Neutrophil (primary cell): ENCODE data around the gene GSPT1.

Source experiments
- H3K27ac ChIP-seq: fragments of 200-600 bp; sonication (generic); 2 replicates; pipeline ENCODE4 v1.5.1; 2016; ENCODE audit warnings: mild to moderate bottlenecking, moderate library complexity
- H3K27me3 ChIP-seq: fragments of 200-600 bp; sonication (generic); 2 replicates; pipeline ENCODE4 v1.6.0; 2016; ENCODE audit warnings: mild to moderate bottlenecking
- H3K36me3 ChIP-seq: fragments of 200-600 bp; sonication (generic); 2 replicates; pipeline ENCODE4 v1.5.1; 2017
- H3K4me1 ChIP-seq, 2 experiments: fragments of 200-600 bp in 1 of 2; sonication (generic) in 1 of 2; 1 replicate in 1 of 2; 2 replicates in 1 of 2; pipeline versions ENCODE4 v1.5.1 to v1.6.1; 2013 to 2016; ENCODE audit warnings: low read depth in 1 of 2, low read length in 1 of 2, mild to moderate bottlenecking in 1 of 2, moderate library complexity in 1 of 2; ENCODE audit not compliant: control insufficient read depth in 1 of 2, insufficient read depth in 1 of 2
- H3K4me3 ChIP-seq, 2 experiments: fragments of 200-600 bp in 1 of 2; sonication (generic) in 1 of 2; 1 replicate in 1 of 2; 2 replicates in 1 of 2; pipeline ENCODE4 v1.5.1; 2013 to 2016; ENCODE audit warnings: low read depth in 1 of 2, low read length in 1 of 2, mild to moderate bottlenecking in 1 of 2, moderate library complexity in 1 of 2
- H3K9me3 ChIP-seq: fragments of 200-600 bp; sonication (generic); 2 replicates; pipeline ENCODE4 v1.5.1; 2016
- CTCF ChIP-seq: fragments of 200-600 bp; sonication (generic); IDR thresholded peaks from 2 replicates; pipeline ENCODE4 v1.5.1; 2016; ENCODE audit warnings: antibody characterized with exemption

Gene GSPT1

DNA sequence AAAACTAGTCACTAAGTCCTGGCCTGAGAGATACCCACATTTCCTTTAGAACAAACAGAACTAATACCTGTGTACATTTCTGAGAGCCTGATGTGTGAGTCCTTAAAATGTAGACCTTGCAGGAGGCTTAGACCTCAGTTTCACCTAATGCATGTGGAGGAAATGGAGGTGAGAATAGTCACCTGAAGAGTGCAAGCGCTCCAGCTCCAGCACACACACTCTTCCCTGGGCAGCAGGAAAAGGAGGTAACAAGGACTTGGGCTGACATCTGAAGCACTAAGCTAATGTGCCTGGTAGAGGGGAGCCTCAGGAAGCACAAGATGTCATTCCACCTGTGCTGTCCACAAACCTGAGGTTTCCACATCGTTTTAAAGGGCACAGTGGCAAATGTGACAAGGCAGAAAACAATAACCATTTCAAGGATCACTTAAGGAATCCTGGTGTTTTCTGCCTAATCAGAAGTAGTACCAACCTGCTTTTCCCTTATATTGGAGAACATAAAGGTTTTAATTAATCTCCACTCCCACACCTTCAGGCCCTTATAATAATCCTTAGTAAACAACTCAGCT, 47.3 kb downstream of the GSPT1 start:
- H3K9me3 ChIP-seq, result no peaks in the 10 kb centered on the region
- no peak overlapping the region for H3K27ac ChIP-seq
- no peak for TF ChIP-seq CTCF
- H3K4me3 ChIP-seq, result no peak overlapping the region
- peaks cover 21% of the 10 kb centered on the region for H3K36me3 ChIP-seq
- no peaks in the 10 kb centered on the region for H3K4me1 ChIP-seq
- H3K27me3 ChIP-seq, result no peaks in the 10 kb centered on the region

DNA sequence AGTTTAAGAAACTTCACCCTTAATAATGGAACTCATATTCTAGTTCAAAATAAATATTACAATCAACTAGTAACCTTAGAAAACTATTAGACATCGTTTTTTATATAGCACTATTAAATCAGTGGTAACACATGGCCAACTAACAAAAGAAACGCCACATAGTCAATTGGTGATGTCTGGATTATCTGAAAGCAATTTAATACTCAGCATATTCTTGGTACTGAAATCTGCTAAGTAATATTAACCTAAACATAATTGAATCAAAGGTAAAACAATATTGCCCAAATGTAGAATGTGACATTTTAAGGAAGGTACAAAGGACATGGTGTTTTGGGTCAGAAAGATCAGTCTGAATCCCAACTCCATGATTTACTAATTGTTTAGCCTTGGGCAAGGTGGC, 53.3 kb downstream of the GSPT1 start:
- Histone ChIP-seq H3K4me3 (no peak overlapping the region), H3K27ac (no peak overlapping the region), H3K9me3 (no peaks in the 10 kb centered on the region), H3K4me1 (no peaks in the 10 kb centered on the region), H3K27me3 (no peaks in the 10 kb centered on the region), H3K36me3 (no peaks in the 10 kb centered on the region)
- TF ChIP-seq CTCF, result no peak

DNA sequence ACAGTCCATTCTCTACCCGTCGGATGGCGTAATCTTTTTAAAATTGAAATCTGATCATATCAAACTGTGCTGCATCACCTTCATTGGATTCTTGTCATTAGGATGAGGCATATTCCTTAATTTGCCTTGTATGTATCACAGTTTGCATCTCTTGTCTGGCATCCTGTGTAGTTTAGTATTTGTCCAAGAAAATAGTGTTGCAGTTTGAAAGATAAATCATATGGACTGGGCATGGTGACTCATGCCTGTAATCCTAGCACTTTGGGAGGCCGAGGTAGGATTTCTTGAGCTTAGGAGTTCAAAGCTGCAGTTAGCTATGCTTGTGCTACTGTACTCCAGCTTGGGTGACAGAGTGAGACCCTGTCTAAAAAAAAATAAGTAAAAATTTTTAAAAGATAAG, 58.6 kb downstream of the GSPT1 start:
- no peaks in the 10 kb centered on the region for H3K9me3 ChIP-seq
- H3K4me1 ChIP-seq, result peaks cover 4 to 6% of the 10 kb centered on the region in 2 experiments
- H3K4me3 ChIP-seq, result no peak overlapping the region
- H3K36me3 ChIP-seq, result no peaks in the 10 kb centered on the region
- H3K27ac ChIP-seq, result no peak overlapping the region
- H3K27me3 ChIP-seq, result no peaks in the 10 kb centered on the region
- no peak for TF ChIP-seq CTCF

- Histone ChIP-seq H3K4me3 (peak overlapping the region; percentile 77 to 95), H3K27me3 (no peaks in the 10 kb centered on the region), H3K4me1 (peaks cover 22 to 23% of the 10 kb centered on the region in 2 experiments), H3K36me3 (no peaks in the 10 kb centered on the region), H3K27ac (peak overlapping the region; percentile 87), H3K9me3 (no peaks in the 10 kb centered on the region)
- TF ChIP-seq CTCF, result no peak
These were observed 63.5 kb downstream of the GSPT1 start for GRCh38 chr16:11852092-11852809.

GRCh38 chr16:11851294-11852091, 64.3 kb downstream of the GSPT1 start, which contains the start of gene RSL1D1:
Gene RSL1D1, minus strand, starts transcription at chr16:11851542. Its CDS starts 30 bp downstream, at chr16:11851512.
- Histone ChIP-seq H3K27me3 (no peaks in the 10 kb centered on the region), H3K4me1 (peaks cover 22 to 23% of the 10 kb centered on the region in 2 experiments), H3K9me3 (no peaks in the 10 kb centered on the region)

More at GRCh38 chr16:11851294-11852091, 64.3 kb downstream of the GSPT1 start, which contains the start of gene RSL1D1:
- Histone ChIP-seq H3K4me3 (peak within 1 kb of the TSS; percentile 77 to 95), H3K36me3 (peaks cover 7% of the 10 kb centered on the region), H3K27ac (peak within 1 kb of the TSS; percentile 87)
- TF ChIP-seq CTCF, result peak; percentile 38
